ENCODE results near the gene FAM171A2. TPM values are rescaled to one million over a fixed set of nuclear protein-coding genes. Genes with fewer than 3 reads are reported as not detected.

FAM171A2 gene
- total RNA-seq, 2 donors from 2014 or later: 0.63 TPM; not detected in 1

- Histone ChIP-seq H3K4me1 (ENCODE audit: control insufficient read depth in 1 of 2, low read depth in 2 of 2) (peaks cover 3% of the 10 kb centered on the region in 2 donors), H3K27ac (no peak overlapping the region), H3K9me3 (no peaks in the 10 kb centered on the region), H3K27me3 (replicated peaks; ENCODE audit: insufficient read depth) (no peaks in the 10 kb centered on the region), H3K36me3 (no peaks in the 10 kb centered on the region), H3K4me3 (no peak overlapping the region)
- DNase-seq (ENCODE audit: low spot score) (no peak), ATAC-seq (ENCODE audit: insufficient number of reproducible peaks, low FRiP score, low read depth) (no peak)
- TF ChIP-seq, protein P1, sequence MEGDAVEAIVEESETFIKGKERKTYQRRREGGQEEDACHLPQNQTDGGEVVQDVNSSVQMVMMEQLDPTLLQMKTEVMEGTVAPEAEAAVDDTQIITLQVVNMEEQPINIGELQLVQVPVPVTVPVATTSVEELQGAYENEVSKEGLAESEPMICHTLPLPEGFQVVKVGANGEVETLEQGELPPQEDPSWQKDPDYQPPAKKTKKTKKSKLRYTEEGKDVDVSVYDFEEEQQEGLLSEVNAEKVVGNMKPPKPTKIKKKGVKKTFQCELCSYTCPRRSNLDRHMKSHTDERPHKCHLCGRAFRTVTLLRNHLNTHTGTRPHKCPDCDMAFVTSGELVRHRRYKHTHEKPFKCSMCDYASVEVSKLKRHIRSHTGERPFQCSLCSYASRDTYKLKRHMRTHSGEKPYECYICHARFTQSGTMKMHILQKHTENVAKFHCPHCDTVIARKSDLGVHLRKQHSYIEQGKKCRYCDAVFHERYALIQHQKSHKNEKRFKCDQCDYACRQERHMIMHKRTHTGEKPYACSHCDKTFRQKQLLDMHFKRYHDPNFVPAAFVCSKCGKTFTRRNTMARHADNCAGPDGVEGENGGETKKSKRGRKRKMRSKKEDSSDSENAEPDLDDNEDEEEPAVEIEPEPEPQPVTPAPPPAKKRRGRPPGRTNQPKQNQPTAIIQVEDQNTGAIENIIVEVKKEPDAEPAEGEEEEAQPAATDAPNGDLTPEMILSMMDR (IDR thresholded peaks at IDR 0.05): no peak
These were observed 5.6 kb downstream of the FAM171A2 start for GRCh38 chr17:44358066-44358465.

DNA sequence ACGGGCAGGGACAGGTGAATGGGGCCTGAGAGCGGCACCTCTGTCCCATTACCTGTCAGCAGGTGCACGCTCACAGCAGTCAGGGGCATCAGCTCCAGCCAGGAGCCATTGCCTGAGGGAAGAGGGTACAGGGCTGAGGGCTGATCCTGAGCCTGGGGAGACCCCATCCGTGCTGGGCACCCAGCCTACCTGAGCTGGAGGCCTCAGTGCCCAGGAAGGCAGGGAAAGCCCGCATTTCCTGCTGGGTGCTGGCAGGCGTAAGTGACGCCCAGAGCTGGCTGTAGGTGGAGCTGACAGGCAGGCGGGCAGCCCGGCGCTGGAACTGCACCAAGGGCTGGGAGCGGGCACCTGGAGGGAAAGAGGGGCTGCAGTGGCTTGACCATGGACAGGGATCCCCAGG is 7.4 kb downstream of the FAM171A2 start:
- Histone ChIP-seq H3K4me3 (no peak overlapping the region), H3K36me3 (peaks cover 14% of the 10 kb centered on the region), H3K27me3 (replicated peaks; ENCODE audit: insufficient read depth) (no peaks in the 10 kb centered on the region), H3K27ac (no peak overlapping the region), H3K4me1 (ENCODE audit: control insufficient read depth in 1 of 2, low read depth in 2 of 2) (no peaks in the 10 kb centered on the region), H3K9me3 (no peaks in the 10 kb centered on the region)
- no peak for ATAC-seq (ENCODE audit: insufficient number of reproducible peaks, low FRiP score, low read depth)
- DNase-seq (ENCODE audit: low spot score): no peak
- TF ChIP-seq, protein P1 (IDR thresholded peaks at IDR 0.05): no peak

DNA sequence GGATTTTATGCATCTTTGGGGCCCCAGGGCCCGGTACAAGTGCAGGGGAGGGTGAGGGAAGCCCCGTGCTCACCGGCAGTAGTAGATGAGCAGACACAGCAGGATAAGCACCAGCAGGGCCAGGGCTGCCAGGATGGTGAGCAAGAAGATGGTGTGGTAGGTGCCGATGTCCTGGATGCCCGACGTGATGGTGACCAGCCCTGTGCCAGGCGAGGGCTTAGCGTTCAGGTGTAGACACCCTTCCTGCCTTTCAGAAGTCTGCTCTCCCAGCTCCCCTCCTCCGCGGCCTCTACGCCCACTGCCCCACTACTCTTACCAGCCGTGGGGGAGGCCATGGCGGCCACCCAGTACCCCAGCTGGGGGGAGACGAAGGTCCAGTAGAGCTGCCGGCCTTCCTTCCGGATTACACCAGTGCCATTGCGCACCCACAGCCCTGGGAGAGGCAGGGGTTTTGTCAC is 8.0 kb downstream of the FAM171A2 start:
- no peak overlapping the region for H3K27ac ChIP-seq
- H3K4me1 ChIP-seq (ENCODE audit: control insufficient read depth in 1 of 2, low read depth in 2 of 2): no peaks in the 10 kb centered on the region
- peaks cover 19% of the 10 kb centered on the region for H3K36me3 ChIP-seq
- ATAC-seq (ENCODE audit: insufficient number of reproducible peaks, low FRiP score, low read depth): no peak
- H3K9me3 ChIP-seq: no peaks in the 10 kb centered on the region
- no peak overlapping the region for H3K4me3 ChIP-seq
- no peak for DNase-seq (ENCODE audit: low spot score)
- no peaks in the 10 kb centered on the region for H3K27me3 ChIP-seq (replicated peaks; ENCODE audit: insufficient read depth)
- TF ChIP-seq, protein P1 (IDR thresholded peaks at IDR 0.05): no peak

GRCh38 chr17:44354582-44355561 is 8.8 kb downstream of the FAM171A2 start:
- H3K4me3 ChIP-seq: no peak overlapping the region

More at GRCh38 chr17:44354582-44355561, 8.8 kb downstream of the FAM171A2 start:
- no peak for ATAC-seq (ENCODE audit: insufficient number of reproducible peaks, low FRiP score, low read depth)
- Histone ChIP-seq H3K27ac (no peak overlapping the region), H3K9me3 (no peaks in the 10 kb centered on the region), H3K36me3 (peaks cover 19% of the 10 kb centered on the region), H3K27me3 (replicated peaks; ENCODE audit: insufficient read depth) (no peaks in the 10 kb centered on the region), H3K4me1 (ENCODE audit: control insufficient read depth in 1 of 2, low read depth in 2 of 2) (no peaks in the 10 kb centered on the region)
- no peak for DNase-seq (ENCODE audit: low spot score)
- TF ChIP-seq, protein P1 (IDR thresholded peaks at IDR 0.05): no peak

All from thoracic aorta (tissue), 2 donors.